Hepatocyte (in vitro differentiated cells): ENCODE data around the gene ZNF638. TPM values are rescaled to one million over a fixed set of nuclear protein-coding genes. Genes with fewer than 3 reads are reported as not detected.

Source experiments
- DNase-seq: peaks from one replicate; pipeline ENCODE4 v3.0.0-alpha.2; 2016; ENCODE audit warnings: low spot score
- H2AFZ ChIP-seq: fragments of 200-600 bp; sonication (generic); 2 replicates; pipeline ENCODE4 v1.6.0; 2016; ENCODE audit warnings: antibody characterized with exemption, mild to moderate bottlenecking
- H3K27ac ChIP-seq: fragments of 200-600 bp; sonication (generic); 2 replicates; pipeline ENCODE4 v1.5.1; 2016; ENCODE audit warnings: mild to moderate bottlenecking
- H3K27me3 ChIP-seq: fragments of 200-600 bp; sonication (generic); 2 replicates; pipeline ENCODE4 v1.6.1; 2016
- H3K36me3 ChIP-seq: fragments of 200-600 bp; sonication (generic); replicated peaks from 2 replicates; pipeline ENCODE4 v1.5.1; 2016; ENCODE audit warnings: low read depth; ENCODE audit not compliant: insufficient read depth
- H3K4me1 ChIP-seq: fragments of 200-600 bp; sonication (generic); 2 replicates; pipeline ENCODE4 v1.5.1; 2016; ENCODE audit warnings: mild to moderate bottlenecking, moderate library complexity; ENCODE audit not compliant: insufficient read depth
- H3K4me2 ChIP-seq: fragments of 200-600 bp; sonication (generic); 2 replicates; pipeline ENCODE4 v1.6.0; 2016
- H3K4me3 ChIP-seq: fragments of 200-600 bp; sonication (generic); 2 replicates; pipeline ENCODE4 v1.5.1; 2016; ENCODE audit warnings: mild to moderate bottlenecking
- H3K79me2 ChIP-seq: fragments of 200-600 bp; sonication (generic); 2 replicates; pipeline ENCODE4 v1.6.0; 2017; ENCODE audit warnings: mild to moderate bottlenecking
- H3K9me2 ChIP-seq: fragments of 200-600 bp; sonication (generic); replicated peaks from 2 replicates; pipeline ENCODE4 v1.6.0; 2017; ENCODE audit warnings: mild to moderate bottlenecking; ENCODE audit not compliant: insufficient read depth
- H3K9me3 ChIP-seq: fragments of 200-600 bp; sonication (generic); 2 replicates; pipeline ENCODE4 v1.5.1; 2016; ENCODE audit warnings: low read depth, mild to moderate bottlenecking
- H4K20me1 ChIP-seq: fragments of 200-600 bp; sonication (generic); 2 replicates; pipeline ENCODE4 v1.6.0; 2016; ENCODE audit warnings: mild to moderate bottlenecking; ENCODE audit not compliant: insufficient read depth, poor library complexity, severe bottlenecking
- CTCF ChIP-seq: fragments of 200-600 bp; sonication (generic); IDR thresholded peaks from 2 replicates; pipeline ENCODE4 v1.5.1; 2016; ENCODE audit warnings: antibody characterized with exemption, mild to moderate bottlenecking; ENCODE audit not compliant: poor library complexity
- EZH2 ChIP-seq: fragments of 200-600 bp; sonication (generic); IDR thresholded peaks from 2 replicates; pipeline ENCODE4 v1.6.1; 2016; ENCODE audit warnings: antibody characterized with exemption, mild to moderate bottlenecking, borderline replicate concordance
- EZH2phosphoT487 ChIP-seq: fragments of 200-600 bp; sonication (generic); IDR thresholded peaks from one replicate; pipeline ENCODE4 v1.6.1; 2018; ENCODE audit warnings: antibody characterized with exemption, mild to moderate bottlenecking, low read depth, moderate library complexity; ENCODE audit not compliant: unreplicated experiment, severe bottlenecking
- WGBS: methylation state at CpG from one replicate; pipeline ENCODE4 v1.1.6; 2016; ENCODE audit warnings: low lambda C conversion rate; ENCODE audit errors: missing lambda C conversion rate; 5-methylcytosine and 5-hydroxymethylcytosine counted together
- polyA plus RNA-seq: library from polyadenylated mRNA; unstranded; fragments of >200 nt; fragmentation: Nextera tagmentation; extraction: Ambion mirVana; gene quantifications from 2 replicates; pipeline ENCODE4 v1.2.1, GENCODE V29; 2016
- total RNA-seq: library from RNA; depleted of rRNA; stranded (reverse); fragments of >200 nt; gene quantifications from 2 replicates; pipeline ENCODE4 v1.2.3, GENCODE V29; 2014

Gene ZNF638
- total and polyA plus RNA-seq, 2 experiments from 2014 or later = 41.2 to 141 TPM

GRCh38 chr2:71326968-71327367 is 4.6 kb upstream of the ZNF638 start:
- no peak overlapping the region for H3K4me3 ChIP-seq
- TF ChIP-seq EZH2phosphoT487 = no peak
- TF ChIP-seq CTCF = no peak
- no peak for TF ChIP-seq EZH2
- 93% methylated on average over 3 of the region's 3 CpGs for WGBS
- H3K9me2 ChIP-seq = no peaks in the 10 kb centered on the region
- H3K27ac ChIP-seq = no peak overlapping the region
- no peaks in the 10 kb centered on the region for H3K36me3 ChIP-seq
- no peak for DNase-seq
- H2AFZ ChIP-seq = no peak overlapping the region
- no peak overlapping the region for H3K4me2 ChIP-seq
- no peaks in the 10 kb centered on the region for H3K4me1 ChIP-seq
- H3K27me3 ChIP-seq = no peaks in the 10 kb centered on the region
- H3K9me3 ChIP-seq = no peaks in the 10 kb centered on the region
- no peaks in the 10 kb centered on the region for H4K20me1 ChIP-seq
- peaks cover 6% of the 10 kb centered on the region for H3K79me2 ChIP-seq

DNA sequence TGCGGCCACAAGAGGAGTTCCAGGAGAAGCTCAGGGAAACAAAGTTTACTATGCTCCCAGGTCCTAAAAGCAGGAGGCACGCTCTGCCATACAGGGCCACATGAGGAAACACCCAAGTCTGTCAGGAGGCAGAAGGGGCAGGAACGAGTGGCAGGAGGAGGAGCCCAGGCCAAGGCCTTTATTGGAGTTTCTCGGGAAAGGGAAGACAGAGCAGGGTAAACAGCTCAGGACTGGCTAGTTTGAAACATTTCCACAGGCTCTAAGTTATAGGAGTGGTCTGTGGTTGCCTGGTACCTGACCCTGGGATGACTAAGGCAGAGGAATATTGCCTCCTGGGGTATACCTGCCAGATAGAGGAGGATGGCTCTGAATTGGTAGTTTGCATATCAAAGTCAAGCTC is 3.7 kb upstream of the ZNF638 start:
- Histone ChIP-seq H3K27me3 (no peaks in the 10 kb centered on the region), H3K27ac (no peak overlapping the region), H3K9me3 (no peaks in the 10 kb centered on the region), H3K36me3 (no peaks in the 10 kb centered on the region), H2AFZ (no peak overlapping the region), H3K79me2 (peaks cover 15% of the 10 kb centered on the region), H4K20me1 (peaks cover 6% of the 10 kb centered on the region), H3K4me2 (no peak overlapping the region), H3K4me1 (no peaks in the 10 kb centered on the region), H3K9me2 (no peaks in the 10 kb centered on the region), H3K4me3 (no peak overlapping the region)
- WGBS = 56% methylated on average over 4 of the region's 4 CpGs
- peak; percentile 8 for DNase-seq
- TF ChIP-seq EZH2 (no peak), EZH2phosphoT487 (no peak), CTCF (no peak)

DNA sequence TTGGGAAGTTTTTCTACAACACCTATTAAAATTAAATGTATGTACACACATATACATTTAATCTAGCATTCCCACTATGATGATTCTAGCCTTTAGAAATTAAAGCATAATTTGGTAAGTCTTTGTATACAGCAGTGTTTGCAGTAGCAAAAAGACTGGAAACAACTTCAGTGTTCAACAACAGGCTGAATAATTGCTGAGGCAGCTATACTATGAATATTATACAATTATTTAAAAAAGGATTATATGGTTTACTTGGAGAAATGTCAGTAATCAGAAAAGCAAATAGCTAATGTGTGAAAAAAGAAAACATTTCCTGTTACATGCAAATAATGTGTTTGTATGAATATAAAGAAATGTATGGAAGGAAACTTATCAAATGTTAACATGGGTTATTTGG is 1.4 kb upstream of the ZNF638 start:
- Histone ChIP-seq H3K9me2 (no peaks in the 10 kb centered on the region), H3K4me2 (no peak overlapping the region), H3K4me3 (no peak overlapping the region), H3K27ac (no peak overlapping the region), H3K4me1 (peaks cover 8% of the 10 kb centered on the region), H2AFZ (no peak overlapping the region), H3K27me3 (no peaks in the 10 kb centered on the region), H3K9me3 (no peaks in the 10 kb centered on the region), H3K79me2 (peaks cover 38% of the 10 kb centered on the region), H4K20me1 (peaks cover 28% of the 10 kb centered on the region), H3K36me3 (no peaks in the 10 kb centered on the region)
- DNase-seq = no peak
- no peak for TF ChIP-seq EZH2
- no peak for TF ChIP-seq EZH2phosphoT487
- no peak for TF ChIP-seq CTCF
